GM19239 (cell line): ENCODE data around the gene CACNA1E.

Source experiments
- DNase-seq: peaks from one replicate; pipeline ENCODE4 v3.0.0; 2011; ENCODE audit warnings: low spot score; ENCODE audit not compliant: insufficient read length
- FAIRE-seq: peaks from 2 replicates; lab custom pipeline; 2011; peaks lifted over from hg19 to GRCh38; lab: Jason Lieb, UNC

The CACNA1E gene

GRCh38 chr1:181620183-181620582 is 136.9 kb downstream of the CACNA1E start:
- FAIRE-seq, result no peak
- no peak for DNase-seq

GRCh38 chr1:181623850-181624249 is 140.5 kb downstream of the CACNA1E start:
- DNase-seq (no peak), FAIRE-seq (no peak)

GRCh38 chr1:181626279-181626938 is 143.1 kb downstream of the CACNA1E start:
- DNase-seq, result no peak
- no peak for FAIRE-seq

- FAIRE-seq, result no peak
- no peak for DNase-seq
These were observed 147.1 kb downstream of the CACNA1E start for GRCh38 chr1:181630398-181630797.

GRCh38 chr1:181630838-181631237 is 147.5 kb downstream of the CACNA1E start:
- no peak for FAIRE-seq

GRCh38 chr1:181632492-181632891 is 149.2 kb downstream of the CACNA1E start:
- FAIRE-seq (no peak), DNase-seq (no peak)

More at GRCh38 chr1:181630838-181631237, 147.5 kb downstream of the CACNA1E start:
- no peak for DNase-seq

- FAIRE-seq, result no peak
- no peak for DNase-seq
These were observed 149.6 kb downstream of the CACNA1E start for GRCh38 chr1:181632960-181633359.

- FAIRE-seq, result no peak
- no peak for DNase-seq
These were observed 151.8 kb downstream of the CACNA1E start for GRCh38 chr1:181635110-181635509.

GRCh38 chr1:181637998-181638397 is 154.7 kb downstream of the CACNA1E start:
- DNase-seq, result no peak
- FAIRE-seq, result no peak

GRCh38 chr1:181640956-181641355 is 157.6 kb downstream of the CACNA1E start:
- FAIRE-seq (no peak), DNase-seq (no peak)

- FAIRE-seq, result no peak
These were observed 160.3 kb downstream of the CACNA1E start for GRCh38 chr1:181643631-181644030.

GRCh38 chr1:181645171-181645570 is 161.9 kb downstream of the CACNA1E start:
- FAIRE-seq (no peak), DNase-seq (no peak)

More at GRCh38 chr1:181643631-181644030, 160.3 kb downstream of the CACNA1E start:
- no peak for DNase-seq

- no peak for DNase-seq
- no peak for FAIRE-seq
These were observed 163.4 kb downstream of the CACNA1E start for GRCh38 chr1:181646710-181647109.

- no peak for DNase-seq
- FAIRE-seq, result no peak
These were observed 164.2 kb downstream of the CACNA1E start for GRCh38 chr1:181647314-181648035.

- FAIRE-seq, result no peak
- no peak for DNase-seq
These were observed 168.0 kb downstream of the CACNA1E start for GRCh38 chr1:181651276-181651675.

- no peak for FAIRE-seq
These were observed 172.4 kb downstream of the CACNA1E start for GRCh38 chr1:181655756-181656155.

GRCh38 chr1:181656491-181656890 is 173.2 kb downstream of the CACNA1E start:
- no peak for DNase-seq
- FAIRE-seq, result no peak

More at GRCh38 chr1:181655756-181656155, 172.4 kb downstream of the CACNA1E start:
- DNase-seq, result no peak

- FAIRE-seq, result no peak
- no peak for DNase-seq
These were observed 175.3 kb downstream of the CACNA1E start for GRCh38 chr1:181658581-181658980.

- FAIRE-seq (no peak), DNase-seq (no peak)
These were observed 176.1 kb downstream of the CACNA1E start for GRCh38 chr1:181659321-181659957.

- DNase-seq (no peak), FAIRE-seq (no peak)
These were observed 177.3 kb downstream of the CACNA1E start for GRCh38 chr1:181660621-181661020.

GRCh38 chr1:181661569-181661968 is 178.3 kb downstream of the CACNA1E start:
- no peak for FAIRE-seq
- no peak for DNase-seq
